Fibroblast of lung (primary cell): ENCODE results near the gene RCAN1.

Source experiments
- EZH2 ChIP-seq: IDR thresholded peaks from 2 replicates; pipeline ENCODE4 v1.5.1; 2012; ENCODE audit warnings: low read length, control low read depth, mild to moderate bottlenecking; ENCODE audit errors: missing control alignments
- TF ChIP-seq, protein P1 (sequence below), 2 donors: IDR thresholded peaks in 1 of 2; conservative IDR thresholded peaks in 1 of 2; 1 replicate in 1 of 2; 2 replicates in 1 of 2; pipeline ENCODE4 v1.5.1; 2011 to 2012; ENCODE audit warnings: low read length in 2 of 2, control low read depth in 1 of 2, inconsistent platforms in 1 of 2, low read depth in 1 of 2, mild to moderate bottlenecking in 1 of 2

DNA sequence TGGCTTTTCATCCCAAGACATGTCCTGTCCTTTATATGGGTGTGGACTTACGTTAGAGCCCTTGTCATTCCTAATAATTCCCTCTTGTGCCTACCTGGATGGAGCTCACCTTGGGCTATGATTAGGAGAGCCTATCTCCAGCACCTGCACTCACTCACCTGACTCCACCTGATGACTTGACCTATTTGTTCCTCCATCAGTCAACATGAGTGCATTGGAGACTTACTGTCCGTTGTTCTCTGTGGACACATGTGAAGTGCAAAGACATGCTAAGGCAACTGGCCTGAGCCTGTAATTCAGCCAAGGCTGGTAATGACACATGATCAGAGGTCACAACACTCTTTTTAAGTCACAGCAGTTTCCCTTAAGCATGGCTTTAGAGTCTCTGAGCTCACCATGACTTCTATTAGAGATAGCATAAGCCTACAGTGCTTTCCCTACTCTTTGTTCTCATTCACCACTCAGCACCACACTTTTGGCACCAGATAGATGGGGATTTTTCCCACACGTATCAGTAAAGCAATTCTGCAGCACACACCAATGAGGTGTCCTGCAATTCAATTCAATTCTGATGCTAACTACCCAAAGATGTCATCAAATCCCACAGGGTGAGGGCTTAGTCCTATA lies 112.3 kb downstream of the RCAN1 start:
- TF ChIP-seq, protein P1, sequence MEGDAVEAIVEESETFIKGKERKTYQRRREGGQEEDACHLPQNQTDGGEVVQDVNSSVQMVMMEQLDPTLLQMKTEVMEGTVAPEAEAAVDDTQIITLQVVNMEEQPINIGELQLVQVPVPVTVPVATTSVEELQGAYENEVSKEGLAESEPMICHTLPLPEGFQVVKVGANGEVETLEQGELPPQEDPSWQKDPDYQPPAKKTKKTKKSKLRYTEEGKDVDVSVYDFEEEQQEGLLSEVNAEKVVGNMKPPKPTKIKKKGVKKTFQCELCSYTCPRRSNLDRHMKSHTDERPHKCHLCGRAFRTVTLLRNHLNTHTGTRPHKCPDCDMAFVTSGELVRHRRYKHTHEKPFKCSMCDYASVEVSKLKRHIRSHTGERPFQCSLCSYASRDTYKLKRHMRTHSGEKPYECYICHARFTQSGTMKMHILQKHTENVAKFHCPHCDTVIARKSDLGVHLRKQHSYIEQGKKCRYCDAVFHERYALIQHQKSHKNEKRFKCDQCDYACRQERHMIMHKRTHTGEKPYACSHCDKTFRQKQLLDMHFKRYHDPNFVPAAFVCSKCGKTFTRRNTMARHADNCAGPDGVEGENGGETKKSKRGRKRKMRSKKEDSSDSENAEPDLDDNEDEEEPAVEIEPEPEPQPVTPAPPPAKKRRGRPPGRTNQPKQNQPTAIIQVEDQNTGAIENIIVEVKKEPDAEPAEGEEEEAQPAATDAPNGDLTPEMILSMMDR (conservative IDR thresholded peaks at IDR 0.05 in 1 of 2, IDR thresholded peaks at IDR 0.05 in 1 of 2; ENCODE audit: low read depth in 1 of 2, low read length in 2 of 2), result no peak
- no peak for TF ChIP-seq EZH2
